B cell (primary cell): ENCODE data around the gene SYNE2. TPM values are rescaled to one million over a fixed set of nuclear protein-coding genes. Genes with fewer than 3 reads are reported as not detected.

Experiments
- ATAC-seq: fragments of 200-7000 bp; cut with Tn5 transposase; one replicate; pipeline ENCODE4 v1.10.0; 2021; ENCODE audit warnings: low read depth, mild to moderate bottlenecking, moderate number of reproducible peaks, moderate library complexity
- CTCF ChIA-PET: fragments of 350-600 bp; sonication (Branson Sonifier 250); formaldehyde crosslinking; loops from one replicate; lab custom pipeline; 2021; ENCODE audit warnings: antibody characterized with exemption, inconsistent platforms; lab: Charles Lee
- POLR2A ChIA-PET: fragments of 350-600 bp; sonication (Branson Sonifier 250); formaldehyde crosslinking; loops from one replicate; lab custom pipeline; 2021; ENCODE audit warnings: antibody characterized with exemption; lab: Charles Lee
- DNase-seq: peaks from one replicate; pipeline ENCODE4 v3.0.0; 2013
- H2AFZ ChIP-seq: 2 replicates; pipeline ENCODE4 v1.6.1; 2012; ENCODE audit warnings: mild to moderate bottlenecking, low read depth, low read length; ENCODE audit not compliant: insufficient read depth, poor library complexity, severe bottlenecking
- H3K27ac ChIP-seq, 2 donors: 1 replicate in 1 of 2; 2 replicates in 1 of 2; pipeline ENCODE4 v1.5.1; 2012 to 2013; ENCODE audit warnings: low read length in 2 of 2, mild to moderate bottlenecking in 2 of 2, moderate library complexity in 1 of 2
- H3K27me3 ChIP-seq, 4 experiments: fragments of 200-600 bp in 1 of 4; sonication (generic) in 1 of 4; replicated peaks in 1 of 4; 1 replicate in 2 of 4; 2 replicates in 2 of 4; pipeline versions ENCODE4 v1.6.1 to v1.7.0; 2013 to 2016; ENCODE audit warnings: low read length in 3 of 4, mild to moderate bottlenecking in 2 of 4, mixed read lengths in 1 of 4, moderate library complexity in 1 of 4; ENCODE audit not compliant: insufficient read depth in 4 of 4, control insufficient read depth in 3 of 4; ENCODE audit errors: control extremely low read depth in 1 of 4
- H3K36me3 ChIP-seq, 2 experiments: replicated peaks in 1 of 2; 1 replicate in 1 of 2; 2 replicates in 1 of 2; pipeline versions ENCODE4 v1.6.1 to v1.7.1; 2013; ENCODE audit warnings: low read length in 1 of 2; ENCODE audit not compliant: insufficient read depth in 2 of 2, control insufficient read depth in 1 of 2; ENCODE audit errors: control extremely low read depth in 1 of 2, extremely low read depth in 1 of 2
- H3K4me1 ChIP-seq, 2 donors: fragments of 200-600 bp in 1 of 2; sonication (generic) in 1 of 2; 1 replicate in 1 of 2; 2 replicates in 1 of 2; pipeline versions ENCODE4 v1.5.1 to v1.6.1; 2013 to 2017; ENCODE audit warnings: low read length in 2 of 2; ENCODE audit not compliant: control insufficient read depth in 2 of 2, insufficient read depth in 2 of 2
- H3K4me2 ChIP-seq: replicated peaks from 2 replicates; pipeline ENCODE3; 2012; ENCODE audit warnings: mild to moderate bottlenecking, low read depth, low read length; ENCODE audit not compliant: poor library complexity, severe bottlenecking
- H3K4me3 ChIP-seq, 5 experiments: fragments of 200-600 bp in 1 of 5; sonication (generic) in 1 of 5; 1 replicate in 3 of 5; 2 replicates in 2 of 5; pipeline versions ENCODE4 v1.5.1 to v1.7.0; 2011 to 2016; ENCODE audit warnings: low read length in 4 of 5, mild to moderate bottlenecking in 4 of 5, low read depth in 2 of 5, control low read depth in 1 of 5, moderate library complexity in 1 of 5; ENCODE audit not compliant: insufficient read depth in 1 of 5; ENCODE audit errors: control extremely low read depth in 1 of 5, extremely low read depth in 1 of 5
- H3K79me2 ChIP-seq: fragments of 200-600 bp; sonication (generic); one replicate; pipeline ENCODE4 v1.6.0; 2016; ENCODE audit warnings: low read length; ENCODE audit not compliant: control insufficient read depth, insufficient read depth
- H3K9ac ChIP-seq: fragments of 200-600 bp; sonication (generic); 2 replicates; pipeline ENCODE4 v1.6.1; 2017; ENCODE audit warnings: mild to moderate bottlenecking, low read length, moderate library complexity
- H3K9me3 ChIP-seq, 3 donors: one replicate each; pipeline versions ENCODE4 v1.6.1 to v1.7.1; 2013; ENCODE audit warnings: low read length in 2 of 3; ENCODE audit not compliant: control insufficient read depth in 2 of 3, insufficient read depth in 1 of 3; ENCODE audit errors: control extremely low read depth in 1 of 3
- H4K20me1 ChIP-seq: 2 replicates; pipeline ENCODE4 v1.6.0; 2012; ENCODE audit warnings: mild to moderate bottlenecking, low read length; ENCODE audit not compliant: insufficient read depth, control insufficient read depth, poor library complexity, severe bottlenecking
- H3K27ac Mint-ChIP-seq: one replicate; pipeline ENCODE4 v1.8.0; 2021; ENCODE audit warnings: mixed read lengths
- H3K27me3 Mint-ChIP-seq: one replicate; pipeline ENCODE4 v1.8.0; 2021; ENCODE audit warnings: mixed read lengths
- H3K4me1 Mint-ChIP-seq: one replicate; pipeline ENCODE4 v1.8.0; 2021; ENCODE audit warnings: mixed read lengths
- H3K4me3 Mint-ChIP-seq: one replicate; pipeline ENCODE4 v1.8.0; 2021; ENCODE audit warnings: mixed read lengths
- H3K9me3 Mint-ChIP-seq: one replicate; pipeline ENCODE4 v1.8.0; 2022; ENCODE audit warnings: mixed read lengths; ENCODE audit not compliant: insufficient read depth
- CTCF ChIP-seq: fragments of 200-600 bp; IDR thresholded peaks from one replicate; pipeline ENCODE4 v1.8.0; 2022; ENCODE audit warnings: antibody characterized with exemption, mild to moderate bottlenecking
- EZH2 ChIP-seq: IDR thresholded peaks from 2 replicates; pipeline ENCODE4 v1.6.1; 2012; ENCODE audit warnings: borderline replicate concordance, low read depth, mild to moderate bottlenecking, moderate library complexity, low read length; ENCODE audit not compliant: insufficient read depth, poor library complexity, severe bottlenecking
- WGBS: methylation state at CpG from one replicate; pipeline ENCODE4 v1.1.5; 2013; ENCODE audit warnings: missing lambda C conversion rate; ENCODE audit not compliant: insufficient coverage; 5-methylcytosine and 5-hydroxymethylcytosine counted together
- intact Hi-C: fragments of 100-400 bp; cut with micrococcal nuclease; formaldehyde crosslinking; loops from one replicate; pipeline ENCODE4 v1.10.0; 2022
- polyA plus RNA-seq: library from polyadenylated mRNA; depleted of rRNA; stranded (reverse); fragments of >200 nt; gene quantifications from 2 replicates; pipeline ENCODE4 v1.2.3, GENCODE V29; 2012
- total RNA-seq, 2 donors: library from RNA; stranded (reverse); fragments of 120-200 nt in 1 of 2; gene quantifications; 1 replicate in 1 of 2; 2 replicates in 1 of 2; pipeline versions ENCODE4 v1.2.3 to v1.2.4, GENCODE V29; 2013 to 2022

The SYNE2 gene
- total and polyA plus RNA-seq, 2 donors (not counting 1 experiment from before 2014, with no cell fraction given) = 39.5 to 105 TPM

- H3K4me1 Mint-ChIP-seq = no peaks in the 10 kb centered on the region
- H3K4me3 ChIP-seq = no peak overlapping the region
- no peaks in the 10 kb centered on the region for H4K20me1 ChIP-seq
- H3K4me2 ChIP-seq = no peak overlapping the region
- no peak overlapping the region for H3K9ac ChIP-seq
- TF ChIP-seq CTCF = no peak
- no peak for TF ChIP-seq EZH2
- no peaks in the 10 kb centered on the region for H3K9me3 Mint-ChIP-seq
- H3K4me1 ChIP-seq = no peaks in the 10 kb centered on the region
- intact Hi-C loops = no loop called here
- no peak overlapping the region for H2AFZ ChIP-seq
- no peak overlapping the region for H3K27ac ChIP-seq
- H3K9me3 ChIP-seq = no peaks in the 10 kb centered on the region
- no peak overlapping the region for H3K27ac Mint-ChIP-seq
- ChIA-PET CTCF (interaction anchor here (1.1 kb wide), 1 partner anchor 239 kb away, joined by 4 read pairs; no protein-coding TSS in a partner anchor), POLR2A (no interaction called here)
- peaks cover 0 to 3% of the 10 kb centered on the region in 2 experiments for H3K36me3 ChIP-seq
- no peak for ATAC-seq
- H3K79me2 ChIP-seq = no peaks in the 10 kb centered on the region
- no peak overlapping the region for H3K4me3 Mint-ChIP-seq
- no peak for DNase-seq
- no peaks in the 10 kb centered on the region for H3K27me3 Mint-ChIP-seq
- H3K27me3 ChIP-seq = no peaks in the 10 kb centered on the region
- no CpG with 5 or more reads among the region's 2 CpGs for WGBS
Observed at GRCh38 chr14:64064447-64064846, 211.6 kb downstream of the SYNE2 start.

- H3K4me3 ChIP-seq = no peak overlapping the region
- H3K27me3 ChIP-seq = no peaks in the 10 kb centered on the region
- H3K9me3 Mint-ChIP-seq = no peaks in the 10 kb centered on the region
- H3K4me3 Mint-ChIP-seq = no peak overlapping the region
- no peak overlapping the region for H3K4me2 ChIP-seq
- peaks cover 0 to 2% of the 10 kb centered on the region in 2 experiments for H3K36me3 ChIP-seq
- no peaks in the 10 kb centered on the region for H3K9me3 ChIP-seq
- DNase-seq = no peak
- intact Hi-C loops = no loop called here
- no peaks in the 10 kb centered on the region for H3K27me3 Mint-ChIP-seq
- POLR2A ChIA-PET = no interaction called here
- H3K27ac Mint-ChIP-seq = no peak overlapping the region
- no peak overlapping the region for H2AFZ ChIP-seq
- no peaks in the 10 kb centered on the region for H3K4me1 Mint-ChIP-seq
- no peak for TF ChIP-seq EZH2
- no peak for TF ChIP-seq CTCF
- H3K79me2 ChIP-seq = no peaks in the 10 kb centered on the region
- H3K27ac ChIP-seq = no peak overlapping the region
- no peaks in the 10 kb centered on the region for H3K4me1 ChIP-seq
- CTCF ChIA-PET = no interaction called here
- no peak for ATAC-seq
- 88% methylated on average over 5 of the region's 5 CpGs for WGBS
- H3K9ac ChIP-seq = no peak overlapping the region
- no peaks in the 10 kb centered on the region for H4K20me1 ChIP-seq
Observed at GRCh38 chr14:64069634-64070359, 217.0 kb downstream of the SYNE2 start.
